Posterior cingulate gyrus (tissue), 11 donors: ENCODE measurements around the gene PES1.
A peak's percentile ranks its signal among the peaks of the same experiment; 100 is the strongest.
"Not testable (repeated sequence)": the region's sequence is repeated elsewhere in the genome, so short reads cannot be mapped to it uniquely, and the experiment has no call there.

Experiments
- DNase-seq, 10 donors: peaks; one replicate each; pipeline versions ENCODE4 v3.0.0 to v3.0.0-alpha.2; 2020 to 2021; ENCODE audit warnings: mixed read lengths in 3 of 10
- intact Hi-C: fragments of 100-400 bp; cut with DNase I; formaldehyde crosslinking; loops from one replicate; pipeline ENCODE4 v1.15.1; 2023

PES1 gene

DNA sequence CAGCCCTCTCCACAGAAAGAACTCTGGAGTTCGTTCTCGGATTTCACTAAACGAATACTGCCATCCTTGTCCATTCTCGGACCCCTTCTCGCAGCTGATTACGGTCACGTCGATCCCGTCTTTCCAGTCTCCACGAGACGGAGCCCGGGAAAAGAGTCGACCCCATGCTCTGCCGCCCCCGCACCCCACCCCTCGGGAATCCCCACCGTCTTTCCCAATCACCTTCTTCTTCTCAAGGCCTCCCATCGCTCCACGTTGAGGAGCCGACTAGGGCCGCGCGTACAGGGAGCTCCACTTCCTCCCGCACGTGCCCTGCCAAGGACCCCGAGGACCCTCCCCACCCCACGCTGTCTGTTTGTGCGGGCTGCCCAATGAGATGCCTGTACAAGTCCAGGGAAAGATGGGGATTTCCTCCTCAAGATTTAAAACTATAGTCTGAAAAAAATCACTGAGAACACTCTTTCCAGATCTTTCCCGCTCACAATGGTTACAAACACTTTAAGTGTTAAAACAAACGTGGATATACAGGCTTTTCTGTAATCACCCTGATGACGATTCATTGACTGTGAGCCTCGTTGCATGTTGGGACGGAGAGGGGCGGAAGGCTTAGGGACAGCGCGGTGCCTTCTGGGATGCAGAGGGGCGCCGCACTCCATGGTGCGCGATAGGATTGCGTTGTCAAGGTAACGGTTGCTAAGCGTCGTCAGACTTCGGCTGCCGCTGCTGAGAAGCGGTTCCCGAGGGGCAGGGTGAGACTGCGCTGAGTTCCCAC lies at the start of gene PES1:
Gene PES1, minus strand, starts transcription at position 323 of the 772 bp plus-strand sequence. Its CDS starts 77 bp downstream, at position 246.
- intact Hi-C loops, result no loop called here
- DNase-seq, result peak; percentile 92 to 99 (median 95)

DNA sequence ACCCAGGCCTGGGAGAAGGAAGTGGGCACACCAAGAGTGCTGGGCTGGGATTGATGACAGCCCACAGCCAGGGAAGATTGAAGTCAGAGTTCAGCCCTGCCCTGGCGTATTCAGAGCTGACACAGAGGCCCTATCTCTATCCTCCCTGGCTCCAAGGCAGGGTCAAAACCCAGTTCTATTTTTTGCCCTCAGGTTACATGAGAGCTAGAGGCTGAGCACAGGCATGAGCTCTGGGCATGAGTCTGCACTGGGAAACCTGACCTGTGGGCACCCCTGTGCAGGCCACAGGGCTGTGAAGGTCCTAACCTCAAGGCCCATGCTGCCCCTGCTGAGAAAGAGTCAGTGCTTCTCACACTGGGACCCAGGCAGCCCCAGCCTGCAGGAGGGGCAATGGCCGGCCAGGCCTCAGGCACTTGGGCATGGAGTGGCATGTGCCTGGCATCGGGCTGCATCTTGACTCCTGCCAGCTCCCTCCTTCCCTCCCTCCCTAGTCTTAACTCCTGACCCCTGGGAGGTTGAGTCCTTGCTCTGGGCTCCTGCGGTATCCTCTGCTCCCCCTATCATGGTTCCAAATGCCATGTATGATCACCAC lies 49.2 kb upstream of the PES1 start:
- intact Hi-C loops, result no loop called here
- peak in 1 of 10 donors; percentile 78 for DNase-seq

DNA sequence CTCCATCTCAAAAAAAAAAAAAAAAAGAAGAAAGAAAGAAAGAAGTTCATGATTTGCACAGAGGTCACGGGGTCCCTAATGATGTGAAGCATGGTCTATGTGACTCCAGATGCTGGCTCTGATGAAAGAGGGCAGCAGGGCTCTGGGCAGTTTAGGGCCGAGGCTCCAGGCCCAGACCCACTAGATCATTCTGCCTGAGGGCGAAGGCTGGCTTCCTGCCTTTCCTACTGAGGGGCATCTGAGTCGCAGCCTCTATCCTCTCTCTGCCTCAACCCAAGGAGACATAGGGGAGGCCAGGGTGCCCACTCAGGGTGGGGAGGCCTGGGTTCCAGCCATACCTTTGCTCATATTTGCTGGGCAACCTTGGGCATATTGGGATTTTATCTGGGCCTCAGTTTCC lies 48.7 kb upstream of the PES1 start:
- no peak for DNase-seq
- intact Hi-C loops, result no loop called here

DNA sequence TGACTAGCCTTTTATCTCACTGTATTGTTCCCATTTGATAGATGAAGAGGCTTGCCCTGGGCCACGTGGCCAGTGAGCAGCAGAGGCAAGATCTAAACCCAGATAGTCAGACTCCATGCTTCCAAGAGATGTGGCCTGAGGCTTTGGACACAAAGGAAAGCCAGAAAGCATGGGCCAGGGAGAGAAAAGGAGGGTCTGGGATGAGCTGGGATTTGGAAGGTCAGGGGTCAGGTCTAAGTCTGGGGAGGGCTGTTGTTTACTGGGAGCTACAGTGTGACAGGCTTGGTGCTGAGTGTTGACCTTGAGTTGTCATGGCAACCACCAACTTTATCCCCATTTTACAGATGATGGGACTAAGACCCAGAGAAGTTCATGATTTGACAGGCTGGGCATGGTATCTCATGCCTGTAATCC lies 46.0 kb upstream of the PES1 start:
- DNase-seq, result no peak
- intact Hi-C loops, result no loop called here

DNA sequence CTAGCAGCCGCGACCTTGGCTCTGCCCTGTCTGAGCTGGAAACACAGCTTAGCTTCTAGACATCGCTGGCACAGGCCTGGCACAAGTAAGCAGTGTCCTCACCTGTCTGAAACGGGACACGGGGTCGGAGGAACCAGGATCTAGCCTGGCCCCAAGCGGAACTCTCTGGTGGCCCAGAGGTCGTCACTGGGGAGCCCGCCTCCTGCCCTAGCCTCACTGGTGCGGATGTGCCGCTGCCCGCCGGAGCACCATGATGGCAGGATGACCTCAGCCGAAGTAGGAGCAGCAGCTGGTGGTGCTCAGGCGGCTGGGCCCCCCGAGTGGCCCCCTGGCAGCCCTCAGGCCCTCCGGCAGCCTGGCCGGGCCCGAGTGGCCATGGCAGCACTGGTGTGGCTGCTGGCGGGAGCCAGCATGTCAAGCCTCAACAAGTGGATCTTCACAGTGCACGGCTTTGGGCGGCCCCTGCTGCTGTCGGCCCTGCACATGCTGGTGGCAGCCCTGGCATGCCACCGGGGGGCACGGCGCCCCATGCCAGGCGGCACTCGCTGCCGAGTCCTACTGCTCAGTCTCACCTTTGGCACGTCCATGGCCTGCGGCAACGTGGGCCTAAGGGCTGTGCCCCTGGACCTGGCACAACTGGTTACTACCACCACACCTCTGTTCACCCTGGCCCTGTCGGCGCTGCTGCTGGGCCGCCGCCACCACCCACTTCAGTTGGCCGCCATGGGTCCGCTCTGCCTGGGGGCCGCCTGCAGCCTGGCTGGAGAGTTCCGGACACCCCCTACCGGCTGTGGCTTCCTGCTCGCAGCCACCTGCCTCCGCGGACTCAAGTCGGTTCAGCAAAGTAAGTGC lies 44.7 kb upstream of the PES1 start:
- peak in 6 of 10 donors; percentile 10 to 89 (median 36) for DNase-seq

DNA sequence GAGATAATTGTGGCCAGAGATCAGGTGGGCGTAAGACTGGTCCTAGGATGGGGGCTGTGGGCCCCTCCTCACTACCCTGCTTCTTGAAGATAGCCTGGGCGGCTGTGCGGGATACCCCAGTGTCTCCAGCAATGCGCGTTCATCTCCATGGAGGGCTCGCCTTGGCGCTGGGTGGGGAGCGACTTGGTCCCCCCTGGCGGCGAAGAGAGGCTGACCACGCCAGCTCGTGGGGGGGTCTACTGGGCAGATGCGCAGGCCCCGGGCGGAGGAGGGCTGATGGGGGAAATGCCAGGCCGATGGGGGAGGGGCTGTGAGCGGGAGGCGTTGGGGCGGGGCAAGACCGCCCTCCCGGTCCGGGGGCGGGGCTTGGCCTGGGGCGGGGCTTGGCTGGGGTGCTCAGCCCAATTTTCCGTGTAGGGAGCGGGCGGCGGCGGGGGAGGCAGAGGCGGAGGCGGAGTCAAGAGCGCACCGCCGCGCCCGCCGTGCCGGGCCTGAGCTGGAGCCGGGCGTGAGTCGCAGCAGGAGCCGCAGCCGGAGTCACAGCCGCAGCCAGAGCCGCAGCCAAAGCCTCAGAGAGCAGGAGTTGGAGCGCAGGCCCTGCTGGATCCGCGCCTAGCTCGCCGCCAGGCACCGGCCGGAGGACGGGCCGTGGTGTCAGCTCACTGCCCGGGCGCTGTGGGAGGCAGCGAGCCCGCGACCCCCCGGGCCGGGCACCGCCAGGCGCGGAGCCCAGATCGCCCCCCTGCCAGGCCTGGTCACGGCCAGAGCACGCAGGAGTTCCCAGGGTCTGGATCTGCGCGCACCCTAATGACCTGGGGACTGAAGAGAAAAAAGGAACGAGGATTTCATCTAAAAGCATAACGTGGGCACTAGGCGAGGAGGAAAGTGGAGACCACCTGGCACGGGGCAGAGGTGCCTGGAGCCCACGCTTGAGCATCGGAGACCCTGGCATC lies 43.8 kb upstream of the PES1 start, which contains the start of gene SLC35E4:
Gene SLC35E4, plus strand, starts transcription at position 509 of the 953 bp plus-strand sequence. CDS start 670 bp downstream, outside the sequence.
- intact Hi-C loops, result loop anchor here (2.0 kb wide), 1 partner anchor 59 kb away; the partner anchor contains the start of gene OSBP2
- peak; percentile 93 to 100 (median 97) for DNase-seq

More for the DNA sequence above, 44.7 kb upstream of the PES1 start:
- intact Hi-C loops, result no loop called here

DNA sequence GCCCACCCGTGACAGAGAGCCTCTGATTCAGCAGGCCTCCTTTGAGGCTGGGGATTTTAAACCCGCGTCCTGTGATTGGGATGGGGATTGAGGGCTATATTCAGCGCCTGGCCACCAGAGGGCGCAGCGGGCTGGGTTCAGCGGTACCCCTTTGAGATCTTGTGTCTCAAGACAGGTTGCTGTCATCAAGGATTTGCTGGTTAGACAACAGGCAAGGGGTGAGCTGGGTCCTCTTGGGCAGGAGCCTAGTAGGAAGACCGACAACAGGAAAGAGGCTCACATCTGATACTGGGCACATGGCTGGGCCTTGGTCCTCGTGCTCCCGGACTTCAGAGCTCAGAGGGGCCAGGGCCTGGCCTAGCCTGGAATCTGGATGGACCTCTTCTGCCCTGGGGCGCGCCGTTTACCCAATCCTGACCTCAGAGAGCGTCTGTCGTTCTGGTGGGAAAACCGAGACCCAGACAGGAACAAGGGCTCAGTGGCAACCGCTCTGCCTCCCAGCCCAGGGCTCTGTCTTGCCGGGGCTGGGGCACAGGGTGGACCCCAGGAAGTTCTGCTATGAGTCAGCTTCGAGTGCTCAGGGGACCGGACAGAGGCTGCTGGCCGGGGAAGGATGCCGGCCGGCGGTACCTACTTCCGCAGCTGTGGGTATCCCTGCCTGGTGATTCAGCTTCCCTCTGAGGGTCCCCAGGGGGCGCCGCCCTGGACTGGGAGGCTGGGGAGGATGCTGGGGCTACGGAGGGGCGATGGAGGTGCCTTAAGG lies 42.9 kb upstream of the PES1 start:
- DNase-seq, result peak; percentile 78 to 99 (median 93)
- intact Hi-C loops, result loop anchor here (1.0 to 2.0 kb wide), 3 partner anchors 60 to 286 kb away; partner anchors contain the start of gene OSBP2

DNA sequence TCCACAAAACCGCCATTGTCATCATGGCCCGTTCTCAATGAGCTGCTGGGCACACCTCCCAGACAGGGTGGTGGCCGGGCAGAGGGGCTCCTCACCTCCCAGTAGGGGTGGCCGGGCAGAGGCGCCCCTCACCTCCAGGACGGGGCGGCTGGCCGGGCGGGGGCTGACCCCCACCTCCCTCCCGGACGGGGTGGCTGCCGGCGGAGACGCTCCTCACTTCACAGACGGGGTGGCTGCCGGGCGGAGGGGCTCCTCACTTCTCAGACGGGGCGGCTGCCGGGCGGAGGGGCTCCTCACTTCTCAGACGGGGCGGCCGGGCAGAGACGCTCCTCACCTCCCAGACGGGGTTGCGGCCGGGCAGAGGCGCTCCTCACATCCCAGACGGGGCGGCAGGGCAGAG lies 39.8 kb upstream of the PES1 start:
- DNase-seq, intact Hi-C loops: not testable (repeated sequence)

DNA sequence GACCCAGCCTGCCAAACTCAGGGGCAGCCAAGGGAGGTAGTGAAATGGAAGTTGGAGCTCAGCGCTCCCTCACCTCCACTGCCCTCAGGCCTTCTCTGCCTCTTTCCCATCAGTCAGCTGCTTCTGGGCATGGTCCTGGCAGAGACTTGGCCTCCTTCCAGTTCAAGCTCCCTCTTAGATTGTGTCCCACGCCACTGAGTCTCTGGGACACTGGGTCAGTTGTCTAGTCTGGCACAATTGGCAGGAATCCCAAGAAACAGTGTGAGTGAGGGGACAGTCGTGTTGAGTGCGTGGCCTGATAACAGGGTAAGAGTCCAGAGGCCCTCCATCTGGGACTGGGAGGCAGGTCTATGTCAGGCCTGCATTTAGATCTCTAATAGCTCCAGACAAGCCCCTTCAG lies 36.8 kb upstream of the PES1 start:
- intact Hi-C loops, result no loop called here
- DNase-seq, result peak in 4 of 10 donors; percentile 34 to 88 (median 64)

DNA sequence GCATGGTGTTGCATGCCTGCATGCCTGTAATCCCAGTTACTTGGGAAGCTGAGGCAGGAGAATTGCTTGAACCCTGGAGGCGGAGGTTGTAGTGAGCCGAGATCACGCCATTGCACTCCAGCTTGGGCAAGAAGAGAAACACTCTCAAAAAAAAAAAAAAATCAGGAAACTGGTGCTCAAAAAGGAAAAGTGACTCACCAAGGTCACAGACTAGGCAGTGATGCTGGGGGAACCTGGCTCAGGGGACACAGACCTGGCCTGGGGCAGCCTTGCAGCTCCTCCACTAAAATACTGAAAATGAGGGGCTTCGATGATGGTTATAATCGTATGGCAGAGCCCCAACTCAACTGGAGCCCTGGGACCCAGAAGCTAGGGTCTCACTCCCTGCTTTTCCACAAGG lies 35.8 kb upstream of the PES1 start:
- intact Hi-C loops, result no loop called here
- DNase-seq, result no peak

DNA sequence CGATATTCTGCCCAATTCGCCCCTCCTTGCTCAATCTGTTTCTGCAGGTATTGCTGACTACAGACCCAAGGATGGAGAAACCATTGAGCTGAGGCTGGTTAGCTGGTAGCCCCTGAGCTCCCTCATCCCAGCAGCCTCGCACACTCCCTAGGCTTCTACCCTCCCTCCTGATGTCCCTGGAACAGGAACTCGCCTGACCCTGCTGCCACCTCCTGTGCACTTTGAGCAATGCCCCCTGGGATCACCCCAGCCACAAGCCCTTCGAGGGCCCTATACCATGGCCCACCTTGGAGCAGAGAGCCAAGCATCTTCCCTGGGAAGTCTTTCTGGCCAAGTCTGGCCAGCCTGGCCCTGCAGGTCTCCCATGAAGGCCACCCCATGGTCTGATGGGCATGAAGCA lies 34.7 kb upstream of the PES1 start:
- intact Hi-C loops, result no loop called here
- DNase-seq, result no peak

DNA sequence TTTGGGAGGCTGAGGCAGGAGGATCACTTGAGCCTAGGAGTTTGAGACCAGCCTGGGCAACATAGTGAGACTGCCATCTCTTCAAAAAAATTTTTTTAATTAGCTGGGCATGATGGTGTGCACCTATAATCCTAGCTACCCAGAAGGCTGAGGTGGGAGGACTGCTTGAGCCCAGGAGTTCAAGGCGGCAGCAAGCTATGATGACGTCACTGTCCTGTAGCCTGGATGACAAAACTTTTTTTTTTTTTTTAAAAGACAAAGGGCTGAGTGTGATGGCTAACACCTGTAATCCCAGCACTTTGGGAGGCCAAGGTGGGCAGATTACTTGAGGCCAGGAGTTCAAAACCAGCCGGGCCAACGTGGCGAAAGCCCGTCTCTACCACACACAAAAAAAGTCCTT lies 28.2 kb upstream of the PES1 start:
- DNase-seq, intact Hi-C loops: not testable (repeated sequence)

DNA sequence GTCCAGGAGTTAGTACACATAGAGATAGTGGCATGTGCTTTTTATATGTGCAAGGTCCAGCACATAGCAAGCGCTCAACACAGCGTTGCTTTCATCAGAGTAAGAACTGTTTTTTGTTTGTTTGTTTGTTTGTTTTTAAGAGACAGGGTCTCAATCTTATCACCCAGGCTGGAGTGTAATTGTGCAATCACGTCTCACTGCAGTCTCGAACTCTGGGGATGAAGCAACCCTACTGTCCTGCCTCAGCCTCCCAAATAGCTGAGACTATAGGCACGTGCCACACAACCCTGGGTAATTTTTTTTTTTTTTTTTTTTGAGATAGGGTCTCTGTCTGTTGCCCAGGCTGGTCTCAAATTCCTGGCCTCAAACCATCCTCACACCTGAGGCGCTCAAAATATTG lies 26.1 kb upstream of the PES1 start:
- no peak for DNase-seq
- intact Hi-C loops, result no loop called here

DNA sequence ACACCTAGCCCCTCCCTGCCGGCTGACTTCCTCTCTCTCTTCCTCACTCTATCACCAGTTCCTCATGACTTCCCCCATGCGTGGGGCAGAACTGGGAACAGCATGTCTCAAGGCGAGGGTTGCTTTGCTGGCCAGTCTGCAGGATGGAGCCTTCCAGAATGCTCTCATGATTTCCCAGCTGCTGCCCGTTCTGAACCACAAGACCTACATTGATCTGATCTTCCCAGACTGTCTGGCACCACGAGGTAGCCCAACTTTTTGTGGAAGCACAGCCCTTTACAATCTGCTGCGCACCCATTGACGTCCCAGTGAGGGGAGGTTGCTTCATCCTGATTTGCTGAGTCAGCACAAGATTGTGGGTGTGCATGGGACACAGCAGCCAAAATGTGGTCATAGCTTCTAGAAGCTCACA lies 23.8 kb upstream of the PES1 start:
- intact Hi-C loops, result no loop called here
- peak in 1 of 10 donors; percentile 22 for DNase-seq

DNA sequence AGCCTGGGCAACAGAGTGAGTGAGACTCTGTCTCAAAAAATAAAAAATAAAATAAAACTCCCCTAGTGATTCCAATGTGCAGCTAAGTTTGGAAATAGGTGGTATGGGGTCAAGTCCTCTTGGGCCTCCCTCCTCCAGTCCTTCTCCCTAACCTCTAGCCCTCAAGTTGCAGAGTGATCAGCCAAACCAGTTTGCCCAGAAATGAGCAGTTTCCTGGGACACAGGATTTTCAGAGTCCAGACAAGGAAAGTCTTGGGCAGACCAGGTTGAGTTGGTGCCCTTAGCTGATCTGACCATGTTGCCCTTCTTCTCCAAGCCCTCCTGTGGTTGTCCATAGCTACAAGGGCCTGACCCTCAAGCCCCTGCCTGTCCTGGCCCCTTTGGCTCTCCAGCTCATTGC lies 23.2 kb upstream of the PES1 start:
- intact Hi-C loops, result no loop called here
- peak in 1 of 10 donors; percentile 20 for DNase-seq

DNA sequence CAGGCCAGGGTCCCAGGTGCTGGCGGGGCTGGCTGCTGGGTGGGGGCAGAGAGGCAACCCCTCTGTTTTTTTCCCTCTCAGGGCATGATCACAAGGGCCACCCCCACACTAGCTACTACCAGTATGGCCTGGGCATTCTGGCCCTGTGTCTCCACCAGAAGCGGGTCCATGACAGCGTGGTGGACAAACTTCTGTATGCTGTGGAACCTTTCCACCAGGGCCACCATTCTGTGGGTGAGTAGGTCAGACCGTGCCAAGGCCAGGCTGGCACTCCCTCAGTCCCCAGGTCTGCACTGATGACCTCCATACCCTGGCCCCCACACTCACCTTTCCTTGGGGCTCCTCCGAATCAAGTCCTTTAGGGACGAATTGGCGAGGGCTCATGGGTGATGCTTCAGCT lies 22.6 kb upstream of the PES1 start:
- peak in 2 of 10 donors; percentile 55 to 71 for DNase-seq
- intact Hi-C loops, result no loop called here

DNA sequence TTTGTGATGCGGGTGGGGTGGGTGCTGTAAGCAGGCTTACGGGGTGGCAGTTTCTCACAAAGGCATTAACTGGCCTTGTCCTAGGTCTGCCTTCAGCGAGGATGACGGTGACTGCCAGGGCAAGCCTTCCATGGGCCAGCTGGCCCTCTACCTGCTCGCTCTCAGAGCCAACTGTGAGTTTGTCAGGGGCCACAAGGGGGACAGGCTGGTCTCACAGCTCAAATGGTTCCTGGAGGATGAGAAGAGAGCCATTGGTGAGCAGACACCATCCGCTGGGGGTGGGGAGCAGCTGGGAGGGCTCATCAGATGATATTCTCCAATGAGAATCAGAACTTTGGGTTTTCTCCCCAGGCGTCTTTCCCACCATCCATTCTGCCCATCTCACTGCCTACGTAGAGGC lies 21.1 kb upstream of the PES1 start:
- intact Hi-C loops, result no loop called here
- peak in 1 of 10 donors; percentile 38 for DNase-seq

DNA sequence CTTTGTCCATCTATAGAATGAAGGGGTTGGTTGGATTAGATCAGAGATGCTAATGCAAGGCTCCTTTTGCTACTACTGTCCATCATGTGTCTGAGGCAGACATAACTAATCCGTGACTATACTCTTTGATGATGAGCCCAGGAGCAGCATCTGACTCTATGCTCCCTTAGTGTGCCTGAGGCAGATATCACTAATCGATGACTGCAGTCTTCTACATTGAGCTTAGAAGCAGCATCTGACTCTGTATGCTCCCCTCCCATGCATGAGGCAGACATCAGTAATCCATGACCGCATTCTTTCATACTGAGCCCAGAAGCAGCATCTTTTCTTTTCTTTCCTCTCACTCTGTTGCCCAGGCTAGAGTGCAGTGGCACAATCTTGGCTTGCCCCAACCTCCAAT lies 19.5 kb upstream of the PES1 start:
- intact Hi-C loops, result no loop called here
- DNase-seq, result no peak

DNA sequence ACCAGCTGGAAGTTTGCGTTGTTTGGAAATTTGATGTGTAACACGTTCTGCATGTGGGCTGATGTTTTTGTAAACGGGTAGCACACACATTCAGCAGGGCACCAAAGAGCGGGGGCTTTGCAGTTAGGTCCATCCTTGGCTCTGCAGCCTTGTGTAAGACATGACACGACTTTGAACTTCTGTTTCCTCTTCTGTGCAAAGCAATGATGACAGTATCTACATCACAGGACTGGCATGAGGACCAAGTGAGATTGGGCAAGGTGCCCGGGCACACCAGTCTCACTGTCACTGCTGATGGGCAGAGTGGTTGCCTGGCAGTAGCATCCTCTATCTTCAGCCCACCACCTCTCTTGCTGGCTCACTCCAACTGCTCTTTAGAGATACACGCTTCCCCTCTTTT lies 18.6 kb upstream of the PES1 start:
- DNase-seq, result peak in 6 of 10 donors; percentile 37 to 91 (median 48)
- intact Hi-C loops, result no loop called here
